M059J (cell line): ENCODE data around the gene CAPN6. TPM values are rescaled to one million over a fixed set of nuclear protein-coding genes. Genes with fewer than 3 reads are reported as not detected.

Experiments used
- DNase-seq: peaks from one replicate; pipeline ENCODE4 v3.0.0-alpha.2; 2012; ENCODE audit warnings: low read depth
- total RNA-seq: library from RNA; depleted of rRNA; stranded (reverse); fragments of >200 nt; shearing (Covaris generic); gene quantifications from 2 replicates; pipeline ENCODE4 v1.2.3, GENCODE V29; 2014; rRNA removed

CAPN6 gene
- total RNA-seq, 1 experiment from 2014 or later, result not detected

DNA sequence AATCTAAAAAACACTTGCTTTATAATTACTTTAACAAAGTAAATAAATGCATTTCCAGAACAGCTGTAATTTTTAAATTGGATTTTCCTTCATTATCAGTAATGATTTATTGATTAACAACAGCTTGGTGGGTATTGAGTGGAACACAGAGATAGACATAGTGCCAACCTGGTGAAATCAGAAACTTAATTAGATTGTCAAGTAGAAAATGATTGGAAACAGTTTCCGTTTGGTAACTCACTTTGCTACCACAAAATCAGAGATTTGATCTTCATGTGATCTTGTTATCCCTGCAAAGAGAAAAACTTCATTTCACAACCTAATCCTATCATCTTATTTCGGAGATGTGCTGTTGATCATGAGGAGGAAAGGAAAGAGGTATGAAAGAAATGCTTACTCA is 70.8 kb downstream of the CAPN6 start:
- DNase-seq, result no peak

Other genes with a start within 250 kb of the CAPN6 start
- gene PAK3, start 174.3 kb downstream of the CAPN6 start, total RNA-seq, result 0.12 and 0.59 TPM in 2 replicates
- gene DCX, start 141.7 kb upstream of the CAPN6 start, total RNA-seq, result not detected in 2 replicates
- 0.64 TPM in 1 of 2 replicates, not detected in the other for gene SERTM2, start 241.2 kb upstream of the CAPN6 start, total RNA-seq